ENCODE results near the gene TIGD7.

DNA sequence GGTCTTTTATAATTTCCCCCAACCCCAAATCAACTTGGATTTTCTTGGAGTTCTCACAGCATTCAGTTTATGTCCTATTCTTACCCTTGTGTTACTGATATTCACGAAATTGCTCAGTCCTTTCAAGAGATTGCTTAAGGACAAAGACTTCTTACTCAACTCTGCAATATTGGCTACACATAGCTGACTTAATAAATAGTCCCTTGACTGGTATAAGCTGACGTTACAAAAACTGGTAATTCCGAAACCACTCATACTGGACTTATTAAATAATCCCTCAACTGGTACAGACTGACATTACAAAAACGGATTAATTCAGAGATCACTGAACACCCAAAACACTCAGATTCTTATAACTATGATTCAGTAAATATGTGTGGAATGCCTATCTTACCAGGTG lies 860 bp downstream of the TIGD7 start:
- TF ChIP-seq CTCF (IDR thresholded peaks at IDR 0.05) (no peak), POLR2A (IDR thresholded peaks at IDR 0.05) (no peak)
